Measurements from ENCODE around the gene ZNF367. TPM values are rescaled to one million over a fixed set of nuclear protein-coding genes. Genes with fewer than 3 reads are reported as not detected.

Gene ZNF367
- total and polyA plus RNA-seq, 2 donors (not counting 1 experiment from before 2014, with no cell fraction given), result 1.3 to 2.2 TPM

DNA sequence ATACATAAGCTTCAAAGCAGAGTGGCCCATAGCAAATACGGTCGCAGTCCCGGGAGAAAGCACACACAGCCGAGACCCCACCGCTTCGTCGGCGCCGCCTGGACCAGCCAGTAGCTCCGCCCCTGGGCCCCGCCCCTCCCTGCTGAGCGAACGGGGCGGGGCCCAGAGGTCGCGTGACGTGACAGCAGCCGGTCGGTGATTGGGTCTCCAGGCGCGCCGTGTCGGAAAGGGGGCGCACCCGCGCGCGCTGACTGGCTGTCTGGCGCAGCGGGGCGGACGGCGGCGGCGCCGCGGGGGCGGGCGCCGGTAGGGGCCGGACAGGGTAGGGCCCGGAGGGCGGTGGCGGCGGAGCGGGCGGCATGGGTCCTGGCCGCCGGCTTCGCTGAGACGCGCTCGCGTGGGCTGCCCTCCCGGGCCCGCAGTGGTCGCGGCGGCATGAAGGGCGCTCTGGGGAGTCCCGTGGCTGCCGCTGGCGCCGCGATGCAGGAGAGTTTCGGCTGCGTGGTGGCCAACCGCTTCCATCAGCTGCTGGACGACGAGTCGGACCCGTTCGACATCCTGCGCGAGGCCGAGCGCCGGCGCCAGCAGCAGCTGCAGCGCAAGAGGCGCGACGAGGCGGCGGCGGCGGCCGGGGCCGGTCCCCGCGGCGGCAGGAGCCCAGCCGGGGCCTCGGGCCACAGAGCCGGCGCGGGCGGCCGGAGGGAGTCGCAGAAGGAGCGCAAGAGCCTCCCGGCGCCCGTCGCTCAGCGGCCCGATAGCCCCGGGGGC lies 31.9 kb upstream of the ZNF367 start, which contains the start of gene HABP4:
TSS of gene HABP4 (plus strand) at position 325 of the 768 bp plus-strand sequence. CDS start at position 436, 111 bp downstream.
- H3K4me3 ChIP-seq (ENCODE audit: control extremely low read depth in 1 of 5, extremely low read depth in 1 of 5, insufficient read depth in 1 of 5, low read depth in 2 of 5, low read length in 4 of 5), result peak within 1 kb of the TSS; percentile 59 to 74 (median 65)
- H3K79me2 ChIP-seq (ENCODE audit: control insufficient read depth, insufficient read depth, low read length), result peaks cover 10% of the 10 kb centered on the region
- ATAC-seq (ENCODE audit: low read depth) (peak; percentile 95), DNase-seq (peak; percentile 96)
- CTCF ChIA-PET, result interaction anchor here (0.7 to 1.8 kb wide), 12 partner anchors 24 to 122 kb away, joined by 3 to 19 read pairs (median 4); no protein-coding TSS in a partner anchor
- Mint-ChIP-seq H3K9me3 (ENCODE audit: insufficient read depth) (no peaks in the 10 kb centered on the region), H3K4me1 (peaks cover 14% of the 10 kb centered on the region), H3K27me3 (peaks cover 7% of the 10 kb centered on the region), H3K27ac (peak within 1 kb of the TSS; percentile 83), H3K4me3 (peak within 1 kb of the TSS; percentile 94)
- H3K4me2 ChIP-seq (replicated peaks; ENCODE audit: low read depth, low read length, poor library complexity, severe bottlenecking), result peak within 1 kb of the TSS; percentile 91
- POLR2A ChIA-PET, result interaction anchor here (0.5 to 1.4 kb wide), 5 partner anchors 17 to 36 kb away, joined by 3 to 9 read pairs (median 4); partner anchors contain the start of gene ZNF367
- under 1% methylated on average over 108 of the region's 108 CpGs for WGBS (ENCODE audit: insufficient coverage)
- no peaks in the 10 kb centered on the region for H3K36me3 ChIP-seq (replicated peaks in 1 of 2; ENCODE audit: control extremely low read depth in 1 of 2, control insufficient read depth in 1 of 2, extremely low read depth in 1 of 2, insufficient read depth in 2 of 2, low read length in 1 of 2)
- H3K9ac ChIP-seq (ENCODE audit: low read length), result peak within 1 kb of the TSS; percentile 66
- peaks cover 12 to 13% of the 10 kb centered on the region in 2 donors for H3K4me1 ChIP-seq (ENCODE audit: control insufficient read depth in 2 of 2, insufficient read depth in 2 of 2, low read length in 2 of 2)
- H3K9me3 ChIP-seq (ENCODE audit: control extremely low read depth in 1 of 3, control insufficient read depth in 2 of 3, insufficient read depth in 1 of 3, low read length in 2 of 3), result no peaks in the 10 kb centered on the region
- peaks cover 0 to 8% (median 0%) of the 10 kb centered on the region in 4 experiments for H3K27me3 ChIP-seq (replicated peaks in 1 of 4; ENCODE audit: control extremely low read depth in 1 of 4, control insufficient read depth in 3 of 4, insufficient read depth in 4 of 4, low read length in 3 of 4)
- H3K27ac ChIP-seq (ENCODE audit: low read length in 2 of 2), result no peak within 1 kb of the TSS
- intact Hi-C loops (cut with micrococcal nuclease), result loop anchor here (1.0 to 10.0 kb wide), 5 partner anchors 32 to 405 kb away; partner anchors contain the start of genes PRXL2C, ZNF367 and ZNF782
- peak within 1 kb of the TSS; percentile 73 for H2AFZ ChIP-seq (ENCODE audit: insufficient read depth, low read depth, low read length, poor library complexity, severe bottlenecking)
- TF ChIP-seq, protein P1, sequence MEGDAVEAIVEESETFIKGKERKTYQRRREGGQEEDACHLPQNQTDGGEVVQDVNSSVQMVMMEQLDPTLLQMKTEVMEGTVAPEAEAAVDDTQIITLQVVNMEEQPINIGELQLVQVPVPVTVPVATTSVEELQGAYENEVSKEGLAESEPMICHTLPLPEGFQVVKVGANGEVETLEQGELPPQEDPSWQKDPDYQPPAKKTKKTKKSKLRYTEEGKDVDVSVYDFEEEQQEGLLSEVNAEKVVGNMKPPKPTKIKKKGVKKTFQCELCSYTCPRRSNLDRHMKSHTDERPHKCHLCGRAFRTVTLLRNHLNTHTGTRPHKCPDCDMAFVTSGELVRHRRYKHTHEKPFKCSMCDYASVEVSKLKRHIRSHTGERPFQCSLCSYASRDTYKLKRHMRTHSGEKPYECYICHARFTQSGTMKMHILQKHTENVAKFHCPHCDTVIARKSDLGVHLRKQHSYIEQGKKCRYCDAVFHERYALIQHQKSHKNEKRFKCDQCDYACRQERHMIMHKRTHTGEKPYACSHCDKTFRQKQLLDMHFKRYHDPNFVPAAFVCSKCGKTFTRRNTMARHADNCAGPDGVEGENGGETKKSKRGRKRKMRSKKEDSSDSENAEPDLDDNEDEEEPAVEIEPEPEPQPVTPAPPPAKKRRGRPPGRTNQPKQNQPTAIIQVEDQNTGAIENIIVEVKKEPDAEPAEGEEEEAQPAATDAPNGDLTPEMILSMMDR (IDR thresholded peaks at IDR 0.05), result no peak
- TF ChIP-seq EZH2 (IDR thresholded peaks at IDR 0.05; ENCODE audit: borderline replicate concordance, insufficient read depth, low read depth, low read length, poor library complexity, severe bottlenecking), result no peak
- H4K20me1 ChIP-seq (ENCODE audit: control insufficient read depth, insufficient read depth, low read length, poor library complexity, severe bottlenecking), result peaks cover 5% of the 10 kb centered on the region

All from B cell (primary cell).